ENCODE results near the gene FUBP1. TPM values are rescaled to one million over a fixed set of nuclear protein-coding genes. Genes with fewer than 3 reads are reported as not detected.

The FUBP1 gene
- polyA plus RNA-seq, 1 of the 3 experiments (the other 2 are of a cell fraction), result 64.1 TPM

- Histone ChIP-seq H3F3A (replicated peaks; ENCODE audit: insufficient read depth) (peaks cover 20% of the 10 kb centered on the region), H3K4me3 (ENCODE audit: low read depth in 2 of 2, low read length in 1 of 2) (no peak overlapping the region), H3K9me3 (no peaks in the 10 kb centered on the region), H3K36me3 (replicated peaks in 1 of 2; ENCODE audit: control insufficient read depth in 1 of 2, insufficient read depth in 2 of 2, low read length in 1 of 2) (peaks cover 94 to 100% of the 10 kb centered on the region in 2 experiments), H3K27me3 (ENCODE audit: insufficient read depth) (no peaks in the 10 kb centered on the region), H4K20me1 (ENCODE audit: insufficient read depth) (peaks cover 42% of the 10 kb centered on the region), H2AFZ (ENCODE audit: low read depth) (no peak overlapping the region), H3K9ac (no peak overlapping the region), H3K4me2 (no peak overlapping the region), H3K79me2 (ENCODE audit: insufficient read depth) (peaks cover 99% of the 10 kb centered on the region), H3K27ac (ENCODE audit: low read depth in 2 of 2, low read length in 1 of 2) (no peak overlapping the region), H3K9me2 (no peaks in the 10 kb centered on the region), H3K4me1 (ENCODE audit: control insufficient read depth in 1 of 2, insufficient read depth in 2 of 2, low read depth in 1 of 2, low read length in 1 of 2) (no peaks in the 10 kb centered on the region; a peak in 1 of 4 replicates)
- no peak for DNase-seq
- no peak for TF ChIP-seq MAX (IDR thresholded peaks at IDR 0.05; ENCODE audit: low read depth)
- no peak for TF ChIP-seq CTCF (IDR thresholded peaks at IDR 0.05)
- TF ChIP-seq FOSL2 (IDR thresholded peaks at IDR 0.05; ENCODE audit: borderline replicate concordance, low read depth), result no peak
- no peak for TF ChIP-seq TAF1 (IDR thresholded peaks at IDR 0.05; ENCODE audit: borderline replicate concordance, low read depth, low read length)
- TF ChIP-seq GABPA (IDR thresholded peaks at IDR 0.05; ENCODE audit: low read depth), result no peak
- TF ChIP-seq NRF1 (IDR thresholded peaks at IDR 0.05; ENCODE audit: low read depth, low read length), result no peak
- TF ChIP-seq EP300 (IDR thresholded peaks at IDR 0.05; ENCODE audit: borderline replicate concordance in 1 of 2, low read depth in 1 of 2, low read length in 1 of 2), result no peak
- no peak for TF ChIP-seq ELF1 (IDR thresholded peaks at IDR 0.05)
- TF ChIP-seq FOXM1 (IDR thresholded peaks at IDR 0.05; ENCODE audit: low read depth), result no peak
- TF ChIP-seq TCF12 (IDR thresholded peaks at IDR 0.05), result no peak
- TF ChIP-seq RFX5 (IDR thresholded peaks at IDR 0.05; ENCODE audit: low read length), result no peak
- no peak for TF ChIP-seq GATA2 (CRISPR knock-in tag; IDR thresholded peaks at IDR 0.05)
- no peak for TF ChIP-seq REST (IDR thresholded peaks at IDR 0.05; ENCODE audit: low read depth, low read length)
- TF ChIP-seq USF1 (IDR thresholded peaks at IDR 0.05; ENCODE audit: borderline replicate concordance, low read depth), result no peak
- TF ChIP-seq RXRA (IDR thresholded peaks at IDR 0.05; ENCODE audit: borderline replicate concordance, low read depth), result no peak
- no peak for TF ChIP-seq JUND (IDR thresholded peaks at IDR 0.05)
- no peak for TF ChIP-seq YY1 (IDR thresholded peaks at IDR 0.05; ENCODE audit: low read depth)
- no peak for TF ChIP-seq SIN3A (IDR thresholded peaks at IDR 0.05; ENCODE audit: borderline replicate concordance, low read depth, low read length)
- CTCF ChIA-PET, result interaction anchor here (0.9 to 1.4 kb wide), 3 partner anchors 9 to 148 kb away, joined by 3 to 4 read pairs (median 4); no protein-coding TSS in a partner anchor
- WGBS (ENCODE audit: low lambda C conversion rate), result 91% methylated on average over 3 of the region's 3 CpGs
- POLR2A ChIA-PET, result no interaction called here
These were observed 12.6 kb downstream of the FUBP1 start for GRCh38 chr1:77966291-77966690.
